Non-pigmented ciliary epithelial cell (primary cell): ENCODE data around the gene MAGEA8.
"Not testable (repeated sequence)": the region's sequence is repeated elsewhere in the genome, so short reads cannot be mapped to it uniquely, and the experiment has no call there.

Experiments used
- DNase-seq: peaks from one replicate; pipeline ENCODE4 v3.0.0-alpha.2; 2010; ENCODE audit warnings: low read depth

Gene MAGEA8

GRCh38 chrX:149903889-149904748 is 23.1 kb downstream of the MAGEA8 start:
- DNase-seq, result no peak

GRCh38 chrX:149908308-149908707 is 27.3 kb downstream of the MAGEA8 start:
- DNase-seq, result no peak

GRCh38 chrX:149908727-149909126 is 27.7 kb downstream of the MAGEA8 start:
- DNase-seq, result no peak

GRCh38 chrX:149909324-149910177 is 28.6 kb downstream of the MAGEA8 start:
- no peak for DNase-seq

GRCh38 chrX:149910178-149910695 is 29.3 kb downstream of the MAGEA8 start:
- no peak for DNase-seq

GRCh38 chrX:149916745-149917392 is 35.9 kb downstream of the MAGEA8 start:
- no peak for DNase-seq

- not testable (repeated sequence) for DNase-seq
These were observed 42.9 kb downstream of the MAGEA8 start for GRCh38 chrX:149923836-149924235.

GRCh38 chrX:149924434-149924833 is 43.5 kb downstream of the MAGEA8 start:
- not testable (repeated sequence) for DNase-seq

- not testable (repeated sequence) for DNase-seq
These were observed 46.4 kb downstream of the MAGEA8 start for GRCh38 chrX:149927245-149927963.

GRCh38 chrX:149927964-149928258 is 46.9 kb downstream of the MAGEA8 start:
- not testable (repeated sequence) for DNase-seq

GRCh38 chrX:149928635-149929034 is 47.7 kb downstream of the MAGEA8 start:
- not testable (repeated sequence) for DNase-seq

GRCh38 chrX:149929400-149929799 is 48.4 kb downstream of the MAGEA8 start, which contains the start of gene HSFX4:
Gene HSFX4, plus strand, starts transcription at chrX:149929573. Its CDS starts 72 bp downstream, at chrX:149929645.
- DNase-seq, result not testable (repeated sequence)

GRCh38 chrX:149931355-149931754 is 50.4 kb downstream of the MAGEA8 start:
- DNase-seq, result not testable (repeated sequence)

- DNase-seq, result not testable (repeated sequence)
These were observed 51.2 kb downstream of the MAGEA8 start for GRCh38 chrX:149932150-149932549.

- not testable (repeated sequence) for DNase-seq
These were observed 52.0 kb downstream of the MAGEA8 start for GRCh38 chrX:149932970-149933369.

- not testable (repeated sequence) for DNase-seq
These were observed 52.6 kb downstream of the MAGEA8 start for GRCh38 chrX:149933547-149933946.
